SH-SY5Y (cell line): ENCODE data around the gene RRAS.

Experiments used
- GATA2 ChIP-seq: IDR thresholded peaks from 2 replicates; pipeline ENCODE4 v1.6.1; 2011; ENCODE audit warnings: mild to moderate bottlenecking, low read depth, low read length
- GATA3 ChIP-seq: IDR thresholded peaks from 2 replicates; pipeline ENCODE4 v1.6.1; 2011; ENCODE audit warnings: low read depth, mild to moderate bottlenecking, low read length, moderate library complexity

DNA sequence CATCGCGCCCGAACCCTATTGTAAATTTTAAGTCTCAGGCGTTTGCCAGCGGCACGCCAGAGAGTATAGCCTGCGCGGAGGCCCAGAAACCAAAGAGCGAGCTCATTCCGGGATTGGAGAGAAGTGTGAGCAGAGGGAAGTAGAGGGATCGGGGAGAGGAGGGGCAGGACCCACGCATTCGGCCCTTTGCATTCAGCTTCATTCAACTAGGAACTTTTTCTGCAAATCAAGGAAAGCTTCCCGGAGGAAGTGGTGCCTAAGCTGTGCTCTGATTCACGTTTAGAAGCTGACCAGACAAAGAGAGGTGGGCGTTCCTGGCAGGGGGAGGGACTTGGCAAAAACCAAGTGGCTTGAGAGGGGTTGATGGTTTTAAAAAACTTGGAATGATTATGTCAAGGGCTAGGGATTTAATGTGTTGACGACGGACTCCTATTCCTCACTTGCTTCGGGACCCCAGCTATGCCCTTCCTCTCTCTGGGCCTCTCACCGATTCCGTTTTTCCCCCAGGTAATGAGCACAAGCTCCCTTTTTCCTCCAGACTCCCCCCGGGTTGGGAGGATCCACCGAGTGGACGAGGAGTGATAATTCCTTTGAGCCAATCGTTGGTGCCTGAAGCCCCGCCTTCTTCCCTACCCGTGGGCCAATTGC, 36.3 kb upstream of the RRAS start:
- TF ChIP-seq GATA2 (no peak), GATA3 (no peak)
